GM06990 (cell line): ENCODE data around the gene TCF12.

ENCODE experiments used
- DNase-seq: peaks from one replicate; pipeline ENCODE4 v3.0.0-alpha.2; 2011; ENCODE audit not compliant: insufficient read length; ENCODE audit errors: extremely low read depth
- H3K27me3 ChIP-seq: replicated peaks from 2 replicates; pipeline ENCODE4 v1.6.0; 2011; ENCODE audit warnings: low read length; ENCODE audit not compliant: control insufficient read depth, insufficient read depth
- H3K36me3 ChIP-seq: 2 replicates; pipeline ENCODE4 v1.5.1; 2011; ENCODE audit warnings: low read length; ENCODE audit not compliant: control insufficient read depth, insufficient read depth
- H3K4me3 ChIP-seq: replicated peaks from 2 replicates; pipeline ENCODE4 v1.5.1; 2011; ENCODE audit warnings: low read depth, mild to moderate bottlenecking, control low read depth, low read length
- TF ChIP-seq, protein P1 (sequence below): IDR thresholded peaks from 2 replicates; pipeline ENCODE4 v1.5.1; 2011; ENCODE audit warnings: low read length, control low read depth, mild to moderate bottlenecking, inconsistent platforms; ENCODE audit not compliant: insufficient read depth, poor library complexity, severe bottlenecking

The TCF12 gene

DNA sequence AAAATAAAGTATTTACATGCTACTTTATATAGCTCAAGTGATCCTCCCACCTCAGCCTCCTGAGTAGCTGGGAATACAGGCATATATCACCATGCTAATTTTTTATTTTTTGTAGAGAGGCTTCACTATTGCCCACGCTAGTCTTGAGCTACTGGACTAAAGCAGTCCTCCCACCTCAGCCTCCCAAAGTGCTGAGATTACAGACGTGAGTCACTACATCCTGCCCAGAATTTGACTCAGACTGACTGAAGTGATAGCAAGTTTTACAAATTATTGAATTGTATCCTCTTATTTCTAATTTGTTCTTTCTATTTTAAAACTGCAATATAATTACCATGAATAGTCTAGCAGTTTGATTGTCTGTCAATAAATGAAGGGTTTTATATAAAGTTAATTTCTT lies 247.5 kb downstream of the TCF12 start:
- TF ChIP-seq, protein P1, sequence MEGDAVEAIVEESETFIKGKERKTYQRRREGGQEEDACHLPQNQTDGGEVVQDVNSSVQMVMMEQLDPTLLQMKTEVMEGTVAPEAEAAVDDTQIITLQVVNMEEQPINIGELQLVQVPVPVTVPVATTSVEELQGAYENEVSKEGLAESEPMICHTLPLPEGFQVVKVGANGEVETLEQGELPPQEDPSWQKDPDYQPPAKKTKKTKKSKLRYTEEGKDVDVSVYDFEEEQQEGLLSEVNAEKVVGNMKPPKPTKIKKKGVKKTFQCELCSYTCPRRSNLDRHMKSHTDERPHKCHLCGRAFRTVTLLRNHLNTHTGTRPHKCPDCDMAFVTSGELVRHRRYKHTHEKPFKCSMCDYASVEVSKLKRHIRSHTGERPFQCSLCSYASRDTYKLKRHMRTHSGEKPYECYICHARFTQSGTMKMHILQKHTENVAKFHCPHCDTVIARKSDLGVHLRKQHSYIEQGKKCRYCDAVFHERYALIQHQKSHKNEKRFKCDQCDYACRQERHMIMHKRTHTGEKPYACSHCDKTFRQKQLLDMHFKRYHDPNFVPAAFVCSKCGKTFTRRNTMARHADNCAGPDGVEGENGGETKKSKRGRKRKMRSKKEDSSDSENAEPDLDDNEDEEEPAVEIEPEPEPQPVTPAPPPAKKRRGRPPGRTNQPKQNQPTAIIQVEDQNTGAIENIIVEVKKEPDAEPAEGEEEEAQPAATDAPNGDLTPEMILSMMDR = no peak
- no peak for DNase-seq
- Histone ChIP-seq H3K4me3 (no peak overlapping the region), H3K36me3 (no peaks in the 10 kb centered on the region; the same call in 1 of the 2 replicates), H3K27me3 (no peaks in the 10 kb centered on the region)

DNA sequence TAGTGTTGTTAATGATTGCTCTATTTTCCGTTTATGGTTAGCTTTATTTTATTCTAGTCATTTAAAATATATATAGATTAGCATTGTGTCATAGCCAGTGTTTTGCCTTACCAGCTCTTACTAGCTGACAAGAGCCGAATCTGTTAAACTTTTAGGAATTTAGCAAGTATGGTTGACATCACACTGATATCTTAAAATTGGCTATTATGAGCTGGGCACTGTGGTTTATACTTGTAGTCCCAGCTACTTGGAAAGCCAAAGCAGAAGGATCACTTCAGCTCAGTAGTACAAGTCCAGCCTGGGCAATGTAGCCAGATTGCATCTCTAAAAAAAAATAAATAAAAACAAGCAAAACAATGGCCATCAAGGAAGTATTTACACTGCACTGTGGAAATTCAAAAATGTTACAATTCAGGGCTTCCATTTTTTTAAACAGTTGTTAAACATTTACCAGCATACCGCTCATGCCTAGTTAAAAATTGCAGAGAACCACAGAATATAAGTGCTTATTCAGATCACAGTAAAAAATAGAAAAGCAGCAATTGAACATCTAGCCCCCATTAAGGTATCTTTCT lies 249.5 kb downstream of the TCF12 start:
- no peak overlapping the region for H3K4me3 ChIP-seq
- no peaks in the 10 kb centered on the region; the same call in 1 of the 2 replicates for H3K36me3 ChIP-seq
- TF ChIP-seq, protein P1 = no peak
- H3K27me3 ChIP-seq = no peaks in the 10 kb centered on the region
- no peak for DNase-seq

DNA sequence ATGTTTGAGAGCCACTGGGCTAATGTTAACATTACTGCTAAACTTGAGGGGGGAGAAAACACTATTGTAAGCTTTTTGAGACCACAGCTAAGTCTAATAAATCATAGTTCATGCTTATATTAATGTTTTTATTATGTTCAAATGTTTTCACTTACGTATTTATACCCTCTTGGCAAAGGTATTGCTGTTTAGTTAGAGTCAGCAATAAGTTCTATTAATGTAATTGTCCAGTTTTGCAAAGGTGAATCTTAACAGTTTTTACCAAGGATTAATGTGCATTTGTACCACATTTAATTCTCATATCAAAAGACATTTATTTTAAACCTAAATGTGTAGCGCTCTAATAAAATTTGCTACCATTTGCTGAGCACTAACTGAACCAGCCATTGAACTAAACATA lies 251.2 kb downstream of the TCF12 start:
- H3K36me3 ChIP-seq = no peaks in the 10 kb centered on the region; the same call in 1 of the 2 replicates
- no peaks in the 10 kb centered on the region for H3K27me3 ChIP-seq
- no peak for DNase-seq
- H3K4me3 ChIP-seq = no peak overlapping the region
- TF ChIP-seq, protein P1 = no peak

DNA sequence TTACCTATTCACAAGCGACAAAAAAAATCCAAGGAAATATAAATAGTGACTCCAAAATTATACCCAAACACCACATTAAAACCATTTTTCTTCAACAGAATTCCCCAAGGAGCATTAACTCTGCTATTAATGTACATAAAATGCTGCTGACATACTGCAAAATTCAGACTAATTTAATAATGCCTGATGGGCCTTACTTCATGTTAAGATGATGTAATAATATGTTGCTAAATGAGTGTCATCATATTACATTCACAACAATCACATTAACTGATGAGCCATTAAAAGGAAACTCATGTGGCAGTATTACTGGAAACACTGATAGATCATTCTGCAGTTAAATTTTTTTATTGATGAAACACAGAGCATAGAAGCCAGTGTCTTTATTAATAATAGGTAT lies 253.0 kb downstream of the TCF12 start:
- Histone ChIP-seq H3K27me3 (no peaks in the 10 kb centered on the region), H3K4me3 (no peak overlapping the region), H3K36me3 (no peaks in the 10 kb centered on the region; the same call in 1 of the 2 replicates)
- TF ChIP-seq, protein P1 = no peak
- DNase-seq = no peak

DNA sequence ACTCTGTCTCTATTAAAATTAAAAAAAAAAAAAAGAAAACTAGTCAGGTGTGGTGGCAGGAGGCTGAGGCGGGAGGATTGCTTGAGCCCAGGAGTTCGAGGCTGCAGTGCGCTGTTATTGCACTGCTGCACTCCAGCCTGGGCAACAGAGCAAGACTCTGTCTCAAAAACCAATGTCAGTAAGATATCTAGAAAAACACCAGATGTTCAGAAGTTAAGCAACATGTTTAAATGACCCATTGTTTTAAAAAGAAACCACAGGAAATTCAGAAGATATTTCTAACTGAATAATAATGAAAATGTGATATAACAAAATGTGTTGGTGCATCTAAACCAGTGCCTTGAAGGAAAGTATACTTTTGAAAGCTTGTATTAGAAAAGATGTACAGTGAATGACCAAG lies 254.5 kb downstream of the TCF12 start:
- H3K27me3 ChIP-seq = no peaks in the 10 kb centered on the region
- no peaks in the 10 kb centered on the region for H3K36me3 ChIP-seq
- TF ChIP-seq, protein P1 = no peak

DNA sequence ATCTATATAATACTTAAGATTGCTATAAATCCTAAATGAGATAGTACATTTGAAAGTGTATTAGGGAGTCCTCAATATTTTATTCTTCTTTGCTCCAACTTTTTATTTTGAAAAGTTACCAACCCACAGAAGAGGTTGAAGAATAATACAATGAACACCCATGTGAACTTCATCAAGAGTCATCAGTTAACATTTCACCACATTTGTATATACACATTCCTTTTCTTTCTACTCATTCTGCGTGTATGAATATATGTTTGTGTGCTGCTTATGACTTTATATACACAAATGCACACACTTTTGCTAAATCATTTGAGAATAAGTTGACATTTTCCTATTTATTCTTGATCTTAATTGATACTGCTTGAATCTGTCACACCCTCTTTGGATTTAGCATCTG lies 264.6 kb downstream of the TCF12 start:
- no peak overlapping the region for H3K4me3 ChIP-seq
- no peaks in the 10 kb centered on the region for H3K27me3 ChIP-seq
- TF ChIP-seq, protein P1 = no peak
- no peaks in the 10 kb centered on the region for H3K36me3 ChIP-seq
- no peak for DNase-seq

More for the DNA sequence above, 254.5 kb downstream of the TCF12 start:
- DNase-seq = no peak
- no peak overlapping the region for H3K4me3 ChIP-seq
